Glutamatergic neuron (in vitro differentiated cells): Measurements from ENCODE around the gene RBM20. TPM values are rescaled to one million over a fixed set of nuclear protein-coding genes. Genes with fewer than 3 reads are reported as not detected.

ENCODE experiments used
- DNase-seq: peaks from one replicate; pipeline ENCODE4 v3.0.0; 2022
- H3K27ac Mint-ChIP-seq: one replicate; pipeline ENCODE4 v1.8.0; 2020; ENCODE audit warnings: mild to moderate bottlenecking, mixed read lengths, inconsistent platforms; ENCODE audit not compliant: unreplicated experiment
- H3K27me3 Mint-ChIP-seq: one replicate; pipeline ENCODE4 v1.8.0; 2020; ENCODE audit warnings: mild to moderate bottlenecking, moderate library complexity, mixed read lengths, inconsistent platforms; ENCODE audit not compliant: unreplicated experiment
- H3K36me3 Mint-ChIP-seq: one replicate; pipeline ENCODE4 v1.8.0; 2020; ENCODE audit warnings: mild to moderate bottlenecking, mixed read lengths, inconsistent platforms; ENCODE audit not compliant: unreplicated experiment
- H3K4me1 Mint-ChIP-seq: one replicate; pipeline ENCODE4 v1.8.0; 2020; ENCODE audit warnings: mild to moderate bottlenecking, low read depth, mixed read lengths, inconsistent platforms; ENCODE audit not compliant: unreplicated experiment
- H3K4me3 Mint-ChIP-seq: one replicate; pipeline ENCODE4 v1.8.0; 2020; ENCODE audit warnings: mild to moderate bottlenecking, mixed read lengths, inconsistent platforms; ENCODE audit not compliant: unreplicated experiment
- H3K9me3 Mint-ChIP-seq: one replicate; pipeline ENCODE4 v1.8.0; 2020; ENCODE audit warnings: mild to moderate bottlenecking, moderate library complexity, mixed read lengths, inconsistent platforms; ENCODE audit not compliant: unreplicated experiment
- total RNA-seq: library from RNA; stranded (reverse); fragmentation: NEBNext Ultra II Directional; extraction: Animal tissue kit (Norgen Biotek cat#: 25700); gene quantifications from one replicate; pipeline ENCODE4 v1.2.1, GENCODE V29; 2021; ENCODE audit not compliant: unreplicated experiment
- TF ChIP-seq, protein P1 (sequence below): fragments of 200-600 bp; sonication (generic); IDR thresholded peaks from one replicate; pipeline ENCODE4 v1.5.0; 2021; ENCODE audit not compliant: partially characterized antibody, unreplicated experiment

Gene RBM20
- total RNA-seq, 1 donor from 2014 or later: 5.8 TPM

DNA sequence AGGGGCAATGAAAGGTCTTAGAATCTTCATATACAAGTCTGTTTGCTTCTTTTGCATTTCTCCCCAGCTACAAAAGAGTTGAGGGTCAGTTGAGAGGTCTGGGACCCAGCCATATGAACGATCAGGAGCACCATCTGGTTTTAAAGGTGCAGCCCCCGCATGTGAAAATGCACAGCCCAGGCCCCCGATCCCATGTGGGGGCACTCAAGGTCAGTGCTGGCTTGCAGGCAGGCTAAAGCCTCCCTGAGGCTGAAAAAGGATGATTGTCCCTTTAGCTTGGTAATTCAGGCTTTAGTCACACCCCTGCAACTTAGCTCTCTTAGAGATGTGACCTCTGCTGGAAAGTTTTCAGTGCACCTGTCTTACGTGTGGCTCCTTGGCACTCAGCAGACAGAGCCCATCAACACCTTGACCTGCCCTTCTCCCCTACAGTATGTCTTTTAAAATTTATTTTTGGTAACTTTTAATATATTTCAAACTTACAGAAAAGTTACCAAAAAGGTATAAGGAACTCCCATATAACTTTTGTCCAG, 147.5 kb downstream of the RBM20 start:
- H3K36me3 Mint-ChIP-seq: no peaks in the 10 kb centered on the region

GRCh38 chr10:110792476-110793125, 148.5 kb downstream of the RBM20 start:
- TF ChIP-seq, protein P1, sequence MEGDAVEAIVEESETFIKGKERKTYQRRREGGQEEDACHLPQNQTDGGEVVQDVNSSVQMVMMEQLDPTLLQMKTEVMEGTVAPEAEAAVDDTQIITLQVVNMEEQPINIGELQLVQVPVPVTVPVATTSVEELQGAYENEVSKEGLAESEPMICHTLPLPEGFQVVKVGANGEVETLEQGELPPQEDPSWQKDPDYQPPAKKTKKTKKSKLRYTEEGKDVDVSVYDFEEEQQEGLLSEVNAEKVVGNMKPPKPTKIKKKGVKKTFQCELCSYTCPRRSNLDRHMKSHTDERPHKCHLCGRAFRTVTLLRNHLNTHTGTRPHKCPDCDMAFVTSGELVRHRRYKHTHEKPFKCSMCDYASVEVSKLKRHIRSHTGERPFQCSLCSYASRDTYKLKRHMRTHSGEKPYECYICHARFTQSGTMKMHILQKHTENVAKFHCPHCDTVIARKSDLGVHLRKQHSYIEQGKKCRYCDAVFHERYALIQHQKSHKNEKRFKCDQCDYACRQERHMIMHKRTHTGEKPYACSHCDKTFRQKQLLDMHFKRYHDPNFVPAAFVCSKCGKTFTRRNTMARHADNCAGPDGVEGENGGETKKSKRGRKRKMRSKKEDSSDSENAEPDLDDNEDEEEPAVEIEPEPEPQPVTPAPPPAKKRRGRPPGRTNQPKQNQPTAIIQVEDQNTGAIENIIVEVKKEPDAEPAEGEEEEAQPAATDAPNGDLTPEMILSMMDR: no peak
- H3K4me3 Mint-ChIP-seq: peak overlapping the region; percentile 2
- no peak for DNase-seq
- H3K27me3 Mint-ChIP-seq: peaks cover 2% of the 10 kb centered on the region
- peaks cover 79% of the 10 kb centered on the region for H3K4me1 Mint-ChIP-seq
- peak overlapping the region; percentile 73 for H3K27ac Mint-ChIP-seq
- no peaks in the 10 kb centered on the region for H3K36me3 Mint-ChIP-seq
- H3K9me3 Mint-ChIP-seq: peaks cover 11% of the 10 kb centered on the region

More for the DNA sequence above, 147.5 kb downstream of the RBM20 start:
- Mint-ChIP-seq H3K9me3 (peaks cover 13% of the 10 kb centered on the region), H3K27ac (peak overlapping the region; percentile 86), H3K4me1 (peaks cover 80% of the 10 kb centered on the region), H3K27me3 (no peaks in the 10 kb centered on the region), H3K4me3 (no peak overlapping the region)
- TF ChIP-seq, protein P1: no peak
- DNase-seq: no peak

DNA sequence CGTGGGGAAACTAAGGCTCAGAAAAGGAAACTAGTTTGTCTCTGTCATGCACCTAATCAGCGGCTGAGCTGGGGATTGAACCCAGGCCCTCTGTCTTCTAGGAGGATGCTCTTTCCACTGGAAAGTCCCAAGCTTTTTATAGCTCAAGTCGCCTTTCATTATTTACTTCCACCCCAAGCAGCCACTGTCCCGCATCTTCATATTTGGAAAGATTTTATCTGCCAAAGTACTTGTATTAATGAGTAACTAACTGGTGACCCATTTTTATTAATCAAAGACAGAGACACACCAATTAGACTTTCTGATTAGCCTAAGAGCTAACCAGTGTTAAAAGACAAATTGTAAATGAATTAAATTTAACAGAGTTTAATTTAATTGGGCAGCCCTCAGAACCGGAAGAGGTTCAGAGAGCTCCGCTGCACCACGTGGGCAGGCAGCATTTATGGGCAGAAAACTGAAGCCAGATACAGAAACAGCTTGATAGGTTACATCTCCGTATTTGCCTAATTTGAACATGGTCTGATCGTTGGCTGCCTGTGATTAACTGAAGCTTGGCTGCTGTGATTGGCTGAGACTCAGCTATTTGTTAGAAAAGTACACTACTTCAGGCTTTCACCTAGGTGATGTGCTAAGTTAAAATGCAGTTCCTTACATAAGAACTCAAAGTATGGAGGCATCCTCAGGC, 149.1 kb downstream of the RBM20 start:
- H3K27me3 Mint-ChIP-seq: peaks cover 2% of the 10 kb centered on the region
- H3K27ac Mint-ChIP-seq: peak overlapping the region; percentile 97
- peaks cover 11% of the 10 kb centered on the region for H3K9me3 Mint-ChIP-seq
- TF ChIP-seq, protein P1: no peak
- no peaks in the 10 kb centered on the region for H3K36me3 Mint-ChIP-seq
- peak overlapping the region; percentile 2 for H3K4me3 Mint-ChIP-seq
- peaks cover 80% of the 10 kb centered on the region for H3K4me1 Mint-ChIP-seq
- no peak for DNase-seq

DNA sequence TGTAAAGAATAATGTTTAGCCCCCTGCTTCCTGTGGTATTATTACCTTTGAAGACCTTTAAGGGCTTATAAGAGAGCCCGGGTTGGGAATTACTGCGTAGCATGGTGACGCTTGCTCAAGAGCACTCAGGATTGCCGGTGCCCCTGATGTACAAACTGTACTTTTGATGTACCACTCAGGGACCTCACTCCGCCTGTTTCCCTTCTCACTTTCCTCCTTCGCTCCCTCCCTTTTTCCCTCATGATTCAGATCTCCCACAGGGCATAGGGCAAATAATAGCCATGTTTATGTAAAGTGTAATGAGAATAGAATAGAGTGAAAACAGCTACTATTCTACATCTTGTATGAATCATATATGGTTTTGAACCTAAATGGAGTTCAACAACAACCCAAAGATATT, 149.8 kb downstream of the RBM20 start:
- H3K27ac Mint-ChIP-seq: peak overlapping the region; percentile 97
- no peaks in the 10 kb centered on the region for H3K36me3 Mint-ChIP-seq
- peak overlapping the region; percentile 71 for H3K4me3 Mint-ChIP-seq
- TF ChIP-seq, protein P1: no peak
- DNase-seq: no peak
- H3K9me3 Mint-ChIP-seq: peaks cover 9% of the 10 kb centered on the region
- H3K4me1 Mint-ChIP-seq: peaks cover 79% of the 10 kb centered on the region
- H3K27me3 Mint-ChIP-seq: peaks cover 2% of the 10 kb centered on the region

GRCh38 chr10:110794808-110795207, 150.7 kb downstream of the RBM20 start:
- Mint-ChIP-seq H3K4me1 (peaks cover 78% of the 10 kb centered on the region), H3K4me3 (peak overlapping the region; percentile 1), H3K27ac (peak overlapping the region; percentile 97), H3K9me3 (peaks cover 9% of the 10 kb centered on the region), H3K27me3 (peaks cover 2% of the 10 kb centered on the region), H3K36me3 (no peaks in the 10 kb centered on the region)
- peak; percentile 74 for DNase-seq
- TF ChIP-seq, protein P1: no peak
